Smooth muscle cell of the pulmonary artery (primary cell): Measurements from ENCODE around the gene JAGN1. TPM values are rescaled to one million over a fixed set of nuclear protein-coding genes. Genes with fewer than 3 reads are reported as not detected.

ENCODE experiments used
- total RNA-seq: library from RNA; depleted of rRNA; stranded (reverse); fragments of >200 nt; gene quantifications from 2 replicates; pipeline ENCODE4 v1.2.3, GENCODE V29; 2014

The JAGN1 gene
- total RNA-seq = 23.5 and 23.8 TPM in 2 replicates

DNA sequence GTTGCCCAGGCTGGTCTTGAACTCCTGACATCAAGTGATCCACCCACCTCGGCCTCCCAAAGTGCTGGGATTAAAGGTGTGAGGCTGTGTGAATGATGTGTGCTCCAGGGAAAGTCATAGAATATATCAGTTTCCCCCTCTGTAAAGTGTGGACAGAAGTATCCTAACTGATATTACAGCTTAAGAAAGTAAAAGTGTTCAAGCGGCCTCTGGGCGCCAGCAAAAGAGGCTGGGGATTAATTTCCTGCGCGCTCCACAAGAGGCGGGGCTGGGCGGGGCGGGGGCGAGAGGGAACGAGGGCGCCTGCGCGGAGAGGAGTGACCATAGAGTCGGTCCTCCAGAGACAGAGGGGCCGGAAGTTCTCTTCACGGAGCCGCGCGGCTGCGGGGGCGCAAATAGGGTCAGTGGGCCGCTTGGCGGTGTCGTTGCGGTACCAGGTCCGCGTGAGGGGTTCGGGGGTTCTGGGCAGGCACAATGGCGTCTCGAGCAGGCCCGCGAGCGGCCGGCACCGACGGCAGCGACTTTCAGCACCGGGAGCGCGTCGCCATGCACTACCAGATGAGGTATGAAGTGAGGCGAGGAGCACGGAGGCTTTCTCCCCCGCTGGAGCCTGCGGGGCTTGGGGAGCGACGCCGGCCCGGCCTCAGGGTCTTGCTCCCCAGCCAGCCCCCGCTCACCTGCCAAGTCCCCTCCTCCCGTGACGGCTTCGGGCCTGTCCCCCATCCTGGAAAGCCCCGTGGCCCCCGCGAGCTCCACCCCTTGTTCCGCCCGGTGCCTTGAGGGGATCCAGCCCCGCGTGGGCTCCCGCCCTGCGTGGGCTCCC is at the start of gene JAGN1:
Gene JAGN1, plus strand, starts transcription at position 362 of the 823 bp plus-strand sequence. Its CDS starts 113 bp downstream, at position 475.

DNA sequence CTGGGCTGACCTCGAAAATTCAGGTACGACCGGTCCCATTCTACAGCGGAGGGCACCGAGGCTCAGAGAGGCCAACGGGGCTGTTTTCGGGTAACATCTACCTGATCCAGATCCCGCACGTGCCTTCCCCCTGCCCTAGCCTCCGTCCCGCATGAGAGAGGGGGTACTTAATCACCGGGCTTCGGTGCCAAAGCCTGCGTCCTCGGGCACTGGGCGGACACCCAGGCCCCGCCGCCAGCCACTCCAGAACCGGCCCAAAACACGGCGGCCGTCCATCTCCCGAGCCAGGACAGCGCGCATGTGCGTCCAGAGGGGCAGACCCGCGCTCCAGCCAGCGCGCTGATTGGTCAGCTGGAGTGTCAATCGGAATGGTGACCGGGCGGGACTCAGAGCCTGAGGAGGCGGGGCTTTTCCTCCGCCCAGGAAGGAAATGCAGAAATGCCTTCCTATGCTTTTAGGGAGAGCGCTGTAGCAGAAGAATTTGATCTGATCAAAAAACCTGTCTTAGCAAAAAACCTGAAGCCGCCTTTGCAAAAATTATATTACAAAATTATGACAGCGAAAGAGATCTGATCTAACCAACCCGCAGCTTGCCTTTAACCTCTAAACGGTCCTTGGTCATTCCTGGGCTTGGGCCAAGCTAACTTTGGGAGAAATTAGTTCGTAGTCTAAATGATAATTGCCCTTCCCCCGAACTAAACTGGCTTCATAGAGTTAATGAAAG is 46.5 kb upstream of the JAGN1 start, which contains the start of gene RPUSD3:
Gene RPUSD3, minus strand, starts transcription at position 294 of the 724 bp plus-strand sequence. Its CDS starts 18 bp downstream, at position 276.

DNA sequence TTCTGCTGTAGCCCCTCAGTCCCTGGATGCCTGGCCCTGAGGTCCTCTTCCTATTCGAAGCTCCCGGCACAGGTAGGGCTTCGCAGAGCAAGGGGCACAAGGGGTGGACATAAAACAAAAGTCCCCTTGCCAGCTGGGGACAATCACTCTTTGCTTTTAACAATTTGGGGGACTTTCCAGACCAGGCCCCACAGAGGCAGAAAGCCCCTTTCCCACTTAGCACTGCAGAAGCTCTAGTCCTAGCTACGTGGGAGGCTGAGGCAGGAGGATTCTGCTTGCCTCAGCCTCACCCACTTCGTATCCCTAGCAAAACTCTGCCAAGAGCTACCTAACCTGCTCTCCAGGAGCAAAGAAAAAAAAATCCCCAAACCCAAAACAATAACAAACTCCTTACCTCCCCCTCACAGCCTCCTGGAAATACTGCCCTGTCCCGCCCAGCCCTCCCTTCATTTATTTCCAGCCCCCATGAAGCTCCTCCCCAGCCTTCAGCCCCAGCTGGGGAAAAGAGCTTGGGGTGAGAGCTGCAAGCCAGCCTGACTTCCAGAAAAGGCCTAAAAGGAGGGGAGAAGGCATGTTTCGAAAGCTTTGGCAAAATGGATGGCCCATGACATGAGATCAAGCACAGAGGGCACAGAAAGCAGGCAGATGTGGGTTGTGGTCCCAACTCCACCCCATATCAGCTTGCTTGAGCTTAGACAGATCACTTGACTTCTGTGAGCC is 10.4 kb upstream of the JAGN1 start, which contains the start of gene CIDEC:
Gene CIDEC, minus strand, starts transcription at position 424 of the 720 bp plus-strand sequence. CDS start 1,767 bp downstream, outside the sequence.

DNA sequence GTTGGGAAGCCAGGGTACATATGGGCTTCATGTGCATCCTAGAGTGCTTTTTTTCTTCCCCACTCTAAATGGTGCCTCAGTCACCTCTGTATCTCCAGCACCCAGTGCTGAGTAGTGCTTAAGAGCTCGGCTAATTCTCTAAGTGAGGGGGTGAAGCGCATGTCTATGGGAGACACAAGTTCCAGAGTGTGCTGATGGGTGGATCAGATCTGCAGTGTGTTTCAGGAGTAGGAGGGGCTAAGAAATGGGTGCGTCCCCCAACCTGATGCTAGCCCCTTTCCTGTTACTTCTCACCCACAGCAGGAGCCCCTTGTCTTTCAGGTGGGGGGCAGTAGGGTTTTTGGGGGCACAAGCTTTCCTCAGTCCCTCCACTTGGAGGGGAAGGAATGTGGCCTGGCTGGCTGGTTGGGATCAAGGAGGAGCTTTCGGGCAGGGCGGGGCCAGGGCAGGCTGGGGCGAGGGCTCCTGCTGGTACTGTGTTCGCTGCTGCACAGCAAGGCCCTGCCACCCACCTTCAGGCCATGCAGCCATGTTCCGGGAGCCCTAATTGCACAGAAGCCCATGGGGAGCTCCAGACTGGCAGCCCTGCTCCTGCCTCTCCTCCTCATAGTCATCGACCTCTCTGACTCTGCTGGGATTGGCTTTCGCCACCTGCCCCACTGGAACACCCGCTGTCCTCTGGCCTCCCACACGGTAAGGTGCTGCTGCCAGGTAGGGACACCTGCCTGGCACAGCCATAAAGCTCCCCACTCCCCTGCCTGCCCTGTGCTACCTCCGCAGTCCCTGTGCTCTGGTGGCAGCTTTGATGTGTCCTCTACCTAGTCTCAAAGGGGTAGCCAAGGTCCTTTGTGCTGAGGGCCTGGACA is 12.2 kb downstream of the JAGN1 start, which contains the start of gene IL17RE:
Gene IL17RE, plus strand, starts transcription at position 477 of the 866 bp plus-strand sequence. Its CDS starts 85 bp downstream, at position 562.

DNA sequence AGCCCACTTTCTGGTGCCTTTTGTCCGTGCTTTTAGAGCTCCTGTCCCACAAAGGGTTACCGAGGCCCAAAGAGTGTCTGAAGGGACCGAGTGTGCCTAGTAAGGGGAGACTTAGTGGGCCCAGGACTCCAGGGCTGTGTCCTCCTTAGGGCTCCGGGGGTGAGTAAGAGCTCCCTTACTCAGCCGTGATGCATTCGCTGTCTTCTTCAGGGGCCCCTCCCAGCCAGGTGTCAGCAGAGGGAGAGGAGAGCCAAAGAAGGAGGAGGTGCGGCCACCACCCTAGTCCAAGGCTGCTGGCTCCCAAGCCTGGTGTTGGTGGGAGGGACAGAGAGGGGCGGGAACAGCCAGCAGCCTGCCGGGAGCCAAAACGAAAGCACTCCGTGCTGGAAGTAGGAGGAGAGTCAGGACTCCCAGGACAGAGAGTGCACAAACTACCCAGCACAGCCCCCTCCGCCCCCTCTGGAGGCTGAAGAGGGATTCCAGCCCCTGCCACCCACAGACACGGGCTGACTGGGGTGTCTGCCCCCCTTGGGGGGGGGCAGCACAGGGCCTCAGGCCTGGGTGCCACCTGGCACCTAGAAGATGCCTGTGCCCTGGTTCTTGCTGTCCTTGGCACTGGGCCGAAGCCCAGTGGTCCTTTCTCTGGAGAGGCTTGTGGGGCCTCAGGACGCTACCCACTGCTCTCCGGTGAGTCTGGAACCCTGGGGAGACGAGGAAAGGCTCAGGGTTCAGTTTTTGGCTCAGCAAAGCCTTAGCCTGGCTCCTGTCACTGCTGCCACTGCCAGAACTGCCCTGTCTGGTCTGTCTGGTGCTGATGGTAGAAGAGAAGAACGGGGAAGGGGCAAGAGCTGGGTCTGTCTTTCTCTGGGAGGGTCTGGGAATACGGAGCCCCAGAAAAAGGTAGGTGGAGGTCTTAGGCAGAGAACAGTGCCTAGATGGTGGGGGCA is 26.6 kb downstream of the JAGN1 start, which contains the start of gene IL17RC:
Gene IL17RC, plus strand, starts transcription at position 365 of the 947 bp plus-strand sequence. Its CDS starts 218 bp downstream, at position 583.

DNA sequence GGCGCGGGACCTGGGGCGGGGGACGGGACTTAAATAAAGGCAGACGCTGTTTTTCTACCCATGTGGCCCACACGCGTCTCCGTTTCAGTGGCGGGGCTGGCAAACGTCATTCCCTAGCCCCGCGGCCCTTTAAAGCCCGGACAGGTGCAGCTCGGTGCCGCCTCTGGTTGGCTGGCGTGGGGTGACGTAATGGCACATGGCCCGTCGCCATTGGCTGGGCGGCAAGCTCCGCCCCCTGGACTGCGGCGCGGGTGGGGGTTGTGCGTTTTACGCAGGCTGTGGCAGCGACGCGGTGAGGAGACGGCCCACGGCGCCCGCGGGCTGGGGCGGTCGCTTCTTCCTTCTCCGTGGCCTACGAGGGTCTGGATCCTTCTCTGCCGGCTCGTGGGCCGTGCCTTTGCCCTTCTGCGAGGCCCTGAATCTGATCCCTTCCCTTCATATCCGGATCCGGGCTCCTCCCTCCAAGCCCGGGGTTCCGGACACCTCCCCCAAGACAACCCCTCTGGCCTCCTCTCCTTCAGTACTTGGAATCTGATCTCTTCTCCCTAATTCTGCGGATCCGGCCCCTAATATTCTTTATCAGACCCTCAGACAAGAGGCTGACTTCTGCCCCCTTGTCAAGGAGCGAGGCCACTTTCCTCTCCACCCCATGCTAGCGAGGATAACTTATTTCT is 43.3 kb downstream of the JAGN1 start, which contains the start of gene CRELD1:
Gene CRELD1, plus strand, starts transcription at position 274 of the 674 bp plus-strand sequence. CDS start 605 bp downstream, outside the sequence.

Other genes with a start within 250 kb of the JAGN1 start
- gene MTMR14, start 241.1 kb upstream of the JAGN1 start, total RNA-seq = 23.7 and 25.7 TPM in 2 replicates
- not detected in 2 replicates for gene CPNE9, start 186.8 kb upstream of the JAGN1 start, total RNA-seq
- gene BRPF1, start 158.9 kb upstream of the JAGN1 start, total RNA-seq = 14.5 and 19.6 TPM in 2 replicates
- 16.4 and 19.8 TPM in 2 replicates for gene OGG1, start 140.7 kb upstream of the JAGN1 start, total RNA-seq
- 37.5 and 40.3 TPM in 2 replicates for gene CAMK1, start 120.7 kb upstream of the JAGN1 start, total RNA-seq
- 63.9 and 89.1 TPM in 2 replicates for gene TADA3, start 98.1 kb upstream of the JAGN1 start, total RNA-seq
- gene ARPC4, start 97.5 kb upstream of the JAGN1 start, total RNA-seq = 147 and 160 TPM in 2 replicates
- 19.8 and 28.8 TPM in 2 replicates for gene TTLL3, start 80.3 kb upstream of the JAGN1 start, total RNA-seq
- gene RPUSD3, start 46.6 kb upstream of the JAGN1 start, total RNA-seq = 17.5 and 22.3 TPM in 2 replicates
- gene CIDEC, start 10.4 kb upstream of the JAGN1 start, total RNA-seq = not detected in 2 replicates
- 0.89 and 2.1 TPM in 2 replicates for gene IL17RE, start 12.2 kb downstream of the JAGN1 start, total RNA-seq
- gene IL17RC, start 26.5 kb downstream of the JAGN1 start, total RNA-seq = 22.2 and 32.3 TPM in 2 replicates
- gene CRELD1, start 43.2 kb downstream of the JAGN1 start, total RNA-seq = 76.0 and 154 TPM in 2 replicates
- 3.9 and 4.7 TPM in 2 replicates for gene PRRT3, start 61.8 kb downstream of the JAGN1 start, total RNA-seq
- 61.7 and 97.5 TPM in 2 replicates for gene EMC3, start 96.2 kb downstream of the JAGN1 start, total RNA-seq
- 3.1 and 7.4 TPM in 2 replicates for gene FANCD2, start 135.8 kb downstream of the JAGN1 start, total RNA-seq
- gene FANCD2OS, start 217.6 kb downstream of the JAGN1 start, total RNA-seq = not detected in 2 replicates
- gene BRK1, start 225.1 kb downstream of the JAGN1 start, total RNA-seq = 80.3 and 90.6 TPM in 2 replicates